ENCODE results near the gene NEK9.
"Not testable (repeated sequence)": the region's sequence is repeated elsewhere in the genome, so short reads cannot be mapped to it uniquely, and the experiment has no call there.

The NEK9 gene

DNA sequence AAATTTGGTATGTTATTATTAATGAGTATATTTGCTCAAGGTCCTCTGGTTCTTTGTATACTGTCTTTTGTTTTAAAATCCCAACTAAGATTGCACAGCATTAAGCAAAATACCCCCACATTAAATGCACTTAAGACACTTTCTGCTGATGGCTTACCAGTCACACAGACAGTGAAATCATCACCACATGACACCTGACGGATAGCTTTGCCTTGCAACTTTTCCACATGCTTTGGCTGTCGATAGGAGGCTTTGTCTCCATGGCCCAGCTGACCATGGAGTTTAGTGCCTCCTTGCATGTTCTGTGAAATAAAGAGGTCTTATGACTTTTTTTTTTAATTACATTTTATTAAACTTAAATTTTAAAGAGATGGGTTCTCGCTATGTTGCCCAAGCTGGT lies 19.7 kb downstream of the NEK9 start:
- DNase-seq (ENCODE audit: low read depth), result no peak

DNA sequence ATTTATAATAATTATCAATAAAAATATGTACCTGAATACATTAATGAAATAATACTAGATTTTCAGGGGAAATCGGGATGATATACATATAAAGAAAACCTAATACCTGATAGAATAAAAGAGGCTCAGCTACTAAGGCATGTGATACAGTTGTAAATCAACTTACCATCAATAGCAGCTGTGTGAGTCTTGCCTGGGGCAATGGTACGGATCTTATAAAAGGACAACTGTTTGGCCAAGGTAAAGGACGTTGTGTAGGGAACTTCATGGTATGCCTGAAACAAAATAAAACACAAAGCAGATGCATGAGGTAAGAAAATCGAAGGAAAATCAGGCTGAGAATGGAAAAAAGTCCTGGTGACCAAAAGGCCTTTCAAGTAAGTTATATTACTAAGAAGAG lies 25.4 kb downstream of the NEK9 start:
- no peak for DNase-seq (ENCODE audit: low read depth)

DNA sequence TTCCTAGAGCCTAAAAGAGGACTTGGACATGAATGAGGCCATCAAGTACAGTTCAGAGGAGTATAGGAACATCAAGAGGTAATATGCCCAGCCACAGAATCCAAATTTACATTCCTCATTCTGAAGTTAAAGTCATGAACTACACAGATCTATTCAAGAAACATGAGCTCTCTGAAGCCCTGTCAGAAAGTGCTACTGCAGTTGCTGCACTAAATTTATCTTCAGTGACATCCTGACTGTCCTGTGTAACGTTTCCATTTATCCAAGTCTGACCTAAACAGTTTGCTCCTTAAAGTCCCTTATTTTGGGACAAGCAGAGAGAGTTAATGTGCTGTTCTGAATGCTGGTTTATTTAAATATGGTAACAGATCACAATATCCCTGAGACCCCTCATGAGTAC lies 28.2 kb downstream of the NEK9 start:
- no peak for DNase-seq (ENCODE audit: low read depth)

DNA sequence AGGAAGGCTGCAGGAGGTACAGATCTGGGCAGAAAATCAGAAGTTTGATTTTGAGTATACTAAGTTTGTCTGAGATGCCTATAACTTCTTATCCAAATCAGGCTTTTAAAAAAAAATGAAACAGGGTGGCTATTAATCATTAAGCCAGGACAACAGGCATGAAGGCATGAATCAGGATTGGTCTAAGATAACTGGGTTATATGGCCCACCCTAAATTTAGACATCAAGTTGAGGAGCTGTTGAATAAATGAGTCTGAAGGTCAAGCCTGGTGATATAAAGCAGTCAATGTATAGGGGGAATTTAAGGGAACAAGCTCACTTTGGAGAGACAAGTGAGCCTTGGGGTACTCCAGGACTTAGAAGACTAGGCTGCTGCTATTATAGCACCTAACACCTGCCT lies 28.6 kb downstream of the NEK9 start:
- no peak for DNase-seq (ENCODE audit: low read depth)

DNA sequence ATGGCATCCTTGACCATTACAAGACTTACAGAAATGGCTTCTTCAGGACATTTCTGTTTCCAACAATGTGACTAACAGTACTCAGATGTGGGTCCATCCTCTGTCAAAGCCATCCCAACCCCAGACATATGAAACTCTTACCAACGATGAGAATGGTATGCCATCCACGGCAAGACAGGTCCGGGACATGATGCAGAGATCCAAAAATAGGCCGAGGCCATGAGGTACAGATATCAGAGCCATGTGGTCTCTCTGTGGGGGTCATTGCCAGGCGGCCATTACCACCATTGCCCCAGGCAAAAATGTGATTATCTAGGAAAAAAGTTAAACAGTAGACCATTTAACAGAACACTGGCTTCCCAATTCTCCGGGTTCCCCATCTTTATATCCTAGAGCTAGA lies 29.9 kb downstream of the NEK9 start:
- DNase-seq (ENCODE audit: low read depth), result no peak

DNA sequence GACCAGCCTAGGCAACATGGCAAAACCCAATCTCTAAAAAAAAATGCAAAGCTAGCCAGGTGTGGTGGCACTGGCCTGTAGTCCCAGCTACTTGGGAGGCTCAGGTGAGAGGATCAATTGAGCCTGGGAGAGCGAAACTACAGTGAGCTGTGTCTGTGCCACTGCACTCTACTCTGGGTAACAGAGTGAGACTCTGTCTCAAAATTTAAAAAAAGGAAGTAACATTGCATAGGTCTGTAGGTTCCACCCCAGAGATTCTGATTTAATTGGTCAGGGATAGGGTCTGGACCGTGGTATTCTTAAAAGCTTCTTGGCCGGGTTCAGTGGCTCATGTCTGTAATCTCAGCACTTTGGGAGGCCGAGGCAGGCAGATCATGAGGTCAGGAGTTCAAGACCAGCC lies 31.2 kb downstream of the NEK9 start:
- no peak for DNase-seq (ENCODE audit: low read depth)

DNA sequence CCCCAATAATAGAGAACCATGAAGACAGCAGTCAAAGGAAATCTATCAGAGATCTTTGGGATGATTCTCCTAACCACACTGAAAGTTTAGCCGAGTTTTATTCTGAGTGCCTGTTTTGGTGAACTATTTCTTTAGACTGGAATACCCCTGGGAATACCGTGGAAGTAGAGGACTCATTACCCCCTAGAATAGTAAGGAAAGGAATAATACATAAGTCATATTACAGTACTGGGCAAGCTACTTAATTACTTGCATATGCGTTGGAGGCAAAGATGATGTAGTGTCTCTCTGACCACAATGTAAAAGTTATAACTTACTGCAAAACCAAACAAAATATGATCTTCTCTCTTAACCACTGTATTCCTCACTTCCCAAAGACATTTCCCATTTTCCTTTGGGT lies 32.0 kb downstream of the NEK9 start:
- no peak for DNase-seq (ENCODE audit: low read depth)

DNA sequence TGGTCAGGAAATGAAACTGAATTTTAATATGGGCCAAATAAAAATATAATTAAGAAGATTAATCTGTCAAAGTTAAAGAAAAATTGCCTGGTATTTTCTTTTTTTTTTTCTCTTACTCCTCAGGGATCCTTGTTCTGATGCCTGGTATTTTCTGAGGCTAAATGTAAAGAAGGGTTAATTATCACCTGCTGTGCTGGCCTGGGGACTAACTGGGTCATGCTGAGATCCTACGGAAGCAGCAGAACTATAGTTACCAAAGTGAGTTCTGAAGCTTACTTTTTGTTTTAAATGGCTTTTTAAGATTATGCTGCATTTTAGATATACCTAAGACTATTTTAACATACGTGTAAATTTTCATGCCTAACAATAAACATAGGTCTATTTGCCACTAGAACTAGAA lies 34.1 kb downstream of the NEK9 start:
- no peak for DNase-seq (ENCODE audit: low read depth)

DNA sequence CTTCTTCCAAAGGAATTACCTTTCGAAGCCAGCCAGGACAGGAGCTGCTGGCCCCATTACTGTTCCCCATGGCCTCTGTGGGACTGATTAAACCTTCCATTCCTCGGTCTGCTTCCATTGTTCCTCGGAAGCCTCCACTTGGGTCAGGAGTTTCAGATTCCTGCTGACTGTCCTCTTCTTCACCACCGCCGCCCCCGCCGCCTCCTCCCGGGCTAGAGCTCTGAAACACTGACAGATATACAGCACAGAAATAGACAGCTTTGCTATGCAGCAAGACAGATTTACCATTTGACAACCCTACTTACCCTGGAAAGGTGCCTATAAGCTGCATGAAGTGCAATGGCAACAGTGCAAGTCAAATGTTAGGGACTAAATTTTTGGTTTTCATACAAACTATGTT lies 35.6 kb downstream of the NEK9 start:
- DNase-seq (ENCODE audit: low read depth), result no peak

DNA sequence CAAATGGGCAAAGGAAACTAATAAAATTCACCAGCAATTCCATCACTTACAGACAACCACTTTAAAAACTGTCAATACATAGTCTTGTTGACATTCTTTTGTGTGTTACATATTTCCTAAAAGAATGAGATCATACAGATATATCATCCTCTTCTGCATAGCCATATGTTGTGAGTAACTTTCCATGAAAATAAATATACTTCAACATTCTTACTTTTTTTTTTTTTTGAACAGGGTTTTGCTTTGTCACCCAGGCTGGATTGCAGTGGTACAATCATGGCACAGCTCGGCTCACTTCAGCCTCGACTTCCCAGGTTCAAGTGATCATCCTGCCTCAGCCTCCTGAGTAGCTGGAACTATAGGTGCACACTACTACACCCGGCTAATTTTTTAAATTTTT lies 36.5 kb downstream of the NEK9 start:
- DNase-seq (ENCODE audit: low read depth), result peak; percentile 25

DNA sequence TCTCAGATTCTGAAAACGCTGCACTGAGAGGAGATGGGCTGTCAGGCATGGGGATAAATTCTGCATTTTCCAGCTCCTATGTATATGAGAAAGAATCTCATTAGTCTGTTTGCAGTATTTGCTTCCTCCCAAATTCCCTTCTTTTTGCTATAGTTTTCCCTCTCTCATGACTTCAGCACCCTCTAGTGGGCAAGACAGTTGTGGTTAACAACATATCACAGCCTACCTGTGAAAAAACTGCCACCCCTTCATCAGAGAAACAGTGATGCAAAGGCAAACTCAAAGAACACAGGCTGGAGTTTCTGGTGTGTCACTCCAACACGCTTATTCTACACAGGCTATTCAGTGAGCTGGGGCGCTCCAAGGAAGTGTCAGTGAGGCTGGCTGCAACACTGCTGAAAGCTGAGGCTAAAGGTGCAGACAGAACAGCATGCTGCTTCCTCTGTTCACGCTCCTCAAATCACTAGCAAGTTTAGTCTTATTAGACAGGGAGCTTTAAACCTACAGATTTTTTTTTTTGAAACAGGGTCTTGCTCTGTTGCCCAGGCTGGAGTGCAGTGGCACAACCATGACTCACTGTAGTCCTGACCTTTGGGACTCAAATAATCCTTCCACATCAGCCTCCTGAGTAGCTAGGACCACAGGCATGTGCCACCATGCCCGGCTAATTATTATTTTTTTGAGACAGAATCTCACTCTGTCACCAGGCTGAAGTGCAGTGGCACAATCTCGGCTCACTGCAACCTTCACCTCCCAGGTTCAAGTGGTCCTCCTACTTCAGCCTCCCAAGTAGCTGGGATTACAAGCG lies 38.1 kb downstream of the NEK9 start:
- DNase-seq (ENCODE audit: low read depth), result peak; percentile 46

DNA sequence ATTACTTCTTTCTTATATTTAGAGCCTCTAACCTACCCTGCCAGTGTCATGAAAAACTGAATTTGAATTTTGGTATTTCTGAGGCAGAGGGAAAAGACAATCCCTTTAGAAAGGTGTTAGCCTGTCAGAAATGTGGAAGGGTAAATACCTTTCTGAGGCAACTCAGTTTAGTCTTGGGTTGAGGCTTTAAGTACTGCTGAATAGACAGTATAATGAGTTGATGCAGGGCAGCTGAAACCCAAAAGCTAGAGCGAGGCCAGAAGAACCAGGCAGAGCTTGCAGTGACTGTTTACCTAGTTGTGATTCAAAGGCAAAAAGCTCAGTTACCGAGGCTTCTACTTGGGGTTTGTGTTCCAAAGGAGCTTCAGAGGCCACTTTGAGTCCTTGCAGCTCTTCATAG lies 38.7 kb downstream of the NEK9 start:
- no peak for DNase-seq (ENCODE audit: low read depth)

DNA sequence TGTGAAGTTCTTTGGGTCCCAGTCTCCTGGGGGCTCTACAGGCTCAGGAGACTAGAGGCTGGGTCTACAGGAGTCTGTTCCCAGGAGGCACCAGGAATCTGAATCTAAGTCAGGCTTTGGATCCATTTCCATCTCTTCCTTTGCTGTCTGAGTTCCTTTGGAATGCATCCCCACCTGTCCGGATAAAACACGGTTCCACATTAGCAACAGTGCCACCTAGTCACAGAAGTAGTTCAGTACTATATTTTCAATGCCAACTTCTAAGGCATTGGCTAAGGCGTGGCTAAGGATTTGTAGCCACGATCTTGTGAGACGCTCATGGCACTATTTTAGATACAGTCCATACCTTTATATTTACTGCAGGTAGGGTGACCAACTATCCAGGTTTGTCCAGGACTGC lies 42.3 kb downstream of the NEK9 start:
- no peak for DNase-seq (ENCODE audit: low read depth)

DNA sequence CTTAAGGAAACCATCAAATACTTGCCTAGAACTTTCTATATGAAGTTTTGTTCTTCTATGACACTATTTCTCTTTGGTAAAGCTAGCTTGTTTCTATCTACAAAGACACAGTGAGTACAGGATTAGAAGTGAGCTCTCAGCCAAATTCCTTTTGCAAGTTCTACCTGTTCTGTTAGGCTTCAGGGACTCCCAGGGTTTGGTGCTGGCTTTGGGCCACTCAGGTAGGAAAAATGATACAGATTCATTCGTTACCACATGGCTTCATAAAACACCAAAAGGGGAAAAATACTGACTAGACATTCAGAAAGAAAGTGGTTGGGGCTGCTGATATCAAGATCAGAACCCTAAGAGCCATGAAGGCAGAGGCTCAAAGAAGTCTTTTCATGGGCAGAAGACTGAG lies 43.6 kb downstream of the NEK9 start:
- DNase-seq (ENCODE audit: low read depth), result no peak

DNA sequence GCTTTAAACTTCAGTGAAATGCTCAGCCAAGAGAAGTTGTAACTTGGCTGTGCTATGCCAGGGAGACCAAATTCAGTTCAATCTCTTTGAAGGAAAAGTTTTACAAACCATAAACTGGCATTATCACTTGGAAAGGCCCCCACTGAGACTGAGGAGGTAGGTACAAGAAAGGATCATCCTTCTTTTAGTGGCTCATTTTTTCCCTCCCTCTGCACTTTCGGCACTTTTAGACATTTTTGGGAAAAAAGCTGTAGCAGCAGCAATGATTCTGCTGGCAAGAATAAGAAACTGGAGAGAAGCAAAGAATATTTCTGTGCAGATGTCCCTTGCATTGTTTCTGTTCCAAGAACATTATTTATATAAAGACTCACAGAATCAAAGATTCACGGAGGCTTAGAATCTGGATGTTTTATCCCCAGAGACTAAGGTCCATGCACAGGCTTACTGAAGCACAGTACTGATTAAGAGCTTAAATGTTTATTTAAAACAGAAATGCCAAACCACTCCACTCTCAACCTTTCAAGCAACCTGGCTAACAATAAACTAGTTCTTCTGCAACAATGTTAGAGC lies 45.1 kb downstream of the NEK9 start:
- no peak for DNase-seq (ENCODE audit: low read depth)

DNA sequence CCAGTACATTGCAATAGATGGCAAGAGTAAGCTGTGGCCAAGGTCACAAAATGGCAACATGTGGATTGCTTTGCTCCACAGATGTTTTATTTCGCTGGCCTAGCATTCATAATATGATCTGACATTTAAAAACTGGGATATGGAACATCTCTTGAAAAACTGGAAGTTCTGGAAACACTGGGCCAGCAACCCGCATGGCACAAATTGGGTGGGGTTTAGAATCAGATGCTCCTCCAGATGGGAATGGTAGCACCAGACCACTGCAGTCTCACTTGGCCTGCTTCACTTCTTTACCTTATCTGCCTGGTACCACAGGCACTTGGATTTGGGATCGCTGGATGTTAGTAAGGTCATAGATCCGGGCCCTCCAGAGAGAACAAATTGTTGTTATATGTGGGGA lies 47.3 kb downstream of the NEK9 start:
- no peak for DNase-seq (ENCODE audit: low read depth)

DNA sequence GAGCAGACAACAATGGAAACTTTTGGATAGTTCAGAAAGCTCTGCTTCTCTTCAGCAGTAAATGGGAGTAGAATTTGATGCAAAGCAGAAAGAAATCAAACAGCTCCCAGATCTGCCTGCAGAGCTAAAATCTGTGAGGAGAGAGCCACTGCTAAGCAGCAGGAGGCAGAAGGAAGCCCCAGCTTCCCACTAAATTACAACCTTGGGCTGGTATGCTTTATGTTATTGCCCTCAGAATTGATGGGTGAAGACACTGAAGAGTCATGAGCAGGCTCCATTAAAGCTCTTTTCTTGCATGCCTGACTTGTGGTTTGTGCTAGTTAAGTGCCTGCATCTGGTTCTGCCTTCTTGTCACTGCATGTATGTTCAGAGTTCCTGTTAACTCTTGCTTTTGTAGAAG lies 49.1 kb downstream of the NEK9 start:
- DNase-seq (ENCODE audit: low read depth), result no peak

DNA sequence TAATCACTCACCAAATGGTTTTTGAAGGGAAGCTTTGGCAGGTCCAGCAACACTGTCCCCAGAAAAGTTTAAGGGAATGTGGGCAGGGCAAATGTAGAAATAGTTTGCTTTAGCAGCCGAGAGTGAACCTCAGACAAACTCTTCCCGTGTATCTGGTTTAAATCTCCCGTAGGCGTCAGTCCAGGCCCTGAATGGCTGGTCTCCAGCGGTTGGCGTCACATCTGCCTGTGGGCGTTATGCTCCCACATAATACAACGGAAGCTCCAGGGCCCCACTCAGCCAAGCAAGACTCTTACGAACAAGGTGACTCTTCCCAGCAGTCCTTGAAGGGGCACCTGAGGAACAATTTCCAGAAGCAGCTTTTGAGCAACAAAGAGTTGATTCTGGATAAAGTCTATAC lies 56.5 kb downstream of the NEK9 start:
- DNase-seq (ENCODE audit: low read depth), result peak; percentile 19

DNA sequence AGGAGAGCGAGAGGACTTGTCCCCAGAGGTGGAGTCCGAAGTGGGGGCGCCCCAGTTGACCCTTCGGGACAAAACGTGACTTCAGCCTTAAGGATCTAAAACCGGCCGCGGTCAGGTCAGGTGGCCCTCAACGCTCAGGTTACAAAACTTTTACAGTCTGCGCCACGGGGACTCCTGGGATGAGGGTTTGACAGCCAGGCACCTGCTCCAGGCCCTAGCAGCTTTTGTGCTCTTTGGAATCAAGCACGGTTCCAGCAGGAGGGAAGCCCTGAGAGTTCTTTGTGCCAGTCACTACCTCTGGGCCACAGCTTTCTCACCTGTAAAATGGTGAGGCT lies 57.1 kb downstream of the NEK9 start:
- DNase-seq (ENCODE audit: low read depth), result no peak

DNA sequence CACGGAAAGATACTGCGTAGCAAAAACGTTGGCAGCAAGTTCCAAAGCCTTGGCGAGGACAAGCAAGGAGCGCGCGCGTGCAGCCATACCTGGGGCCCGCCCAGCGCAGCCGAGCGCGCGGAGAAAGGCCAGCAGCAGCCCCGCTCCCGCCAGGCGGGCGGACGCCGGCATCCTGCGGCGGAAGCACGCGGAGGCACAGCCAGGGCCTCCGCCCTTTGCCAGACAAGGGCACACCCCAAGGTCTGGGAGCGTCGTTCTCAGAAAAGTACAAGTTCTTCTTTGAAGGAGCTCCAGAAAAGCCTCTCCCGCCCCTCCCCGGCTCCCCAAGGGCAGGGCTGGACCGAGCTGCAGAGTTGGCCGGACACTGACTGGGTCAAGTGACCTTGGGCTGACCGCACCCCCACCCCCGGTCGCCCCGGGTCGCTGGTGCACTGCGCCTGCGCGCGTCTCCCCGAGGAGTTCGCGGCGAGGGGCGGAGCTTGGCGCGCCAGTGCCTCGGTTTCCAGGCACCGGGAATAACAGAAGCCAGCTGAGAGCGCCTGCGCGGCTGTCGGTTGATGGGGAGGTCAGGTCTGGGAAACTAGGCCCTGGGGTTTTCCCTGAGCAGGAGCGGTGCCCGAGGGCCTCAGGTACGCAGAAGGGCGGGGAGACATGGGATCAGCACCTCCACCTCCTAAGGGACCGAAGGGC lies 57.6 kb downstream of the NEK9 start, which contains the start of gene ZC2HC1C:
Gene ZC2HC1C (plus strand): TSS at position 521 of the 690 bp plus-strand sequence. CDS start 933 bp downstream, outside the sequence.
- DNase-seq (ENCODE audit: low read depth), result peak; percentile 83

DNA sequence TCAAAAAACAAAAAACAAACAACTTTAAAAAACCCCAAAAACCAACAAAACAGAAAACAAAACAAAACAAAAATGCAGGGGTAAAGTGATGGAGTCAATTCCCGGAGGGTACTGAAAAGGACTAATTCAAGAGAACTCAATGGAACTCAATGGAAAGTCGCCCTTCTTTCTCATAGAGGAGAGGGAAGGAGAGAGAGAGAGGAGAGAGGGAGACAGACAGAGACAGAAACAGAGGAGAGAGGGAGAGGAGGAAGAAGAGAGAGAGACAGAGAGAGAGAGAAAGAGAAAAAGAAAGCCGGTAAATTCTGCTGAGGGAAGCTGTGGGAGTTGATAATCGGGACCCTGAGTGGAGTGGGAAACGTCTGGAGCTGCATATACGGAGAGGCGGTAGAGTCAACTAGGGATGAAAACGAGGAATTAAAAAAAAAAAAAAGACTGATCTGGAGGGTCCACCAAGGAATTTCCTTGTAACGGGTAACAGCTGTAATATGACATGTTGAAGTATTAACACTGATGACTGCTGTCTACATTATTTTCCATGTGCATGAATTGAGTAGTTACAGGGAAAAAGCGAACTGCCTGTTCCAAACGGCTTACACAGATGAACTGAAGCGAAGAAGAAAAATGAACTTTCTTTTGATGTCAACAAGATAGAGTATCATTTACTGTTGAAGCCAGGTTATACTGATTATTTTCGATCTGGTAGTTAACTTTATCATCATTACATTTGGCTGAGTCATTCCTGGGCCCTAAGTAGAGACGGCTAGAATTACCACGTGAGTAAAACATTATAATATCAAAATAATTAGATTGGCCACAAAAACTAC lies 58.3 kb downstream of the NEK9 start:
- DNase-seq (ENCODE audit: low read depth), result no peak

DNA sequence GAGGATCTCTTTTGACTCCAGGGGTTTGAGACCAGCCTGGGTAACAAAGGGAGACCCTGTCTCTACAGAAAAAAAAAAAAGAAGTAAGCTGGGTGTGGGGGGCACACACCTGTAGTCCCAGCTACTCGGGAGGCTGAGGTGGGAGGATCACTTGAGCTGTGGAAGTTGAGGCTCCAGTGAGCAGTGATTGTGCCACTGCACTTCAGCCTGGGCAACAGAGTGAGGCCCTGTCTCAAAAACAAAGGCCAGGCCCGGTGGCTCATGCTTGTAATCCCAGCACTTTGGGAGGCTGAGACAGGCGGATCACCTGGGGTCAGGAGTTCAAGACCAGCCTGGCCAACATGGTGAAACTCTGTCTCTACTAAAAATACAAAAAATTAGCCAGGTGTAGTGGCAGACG lies 59.1 kb downstream of the NEK9 start:
- DNase-seq (ENCODE audit: low read depth), result not testable (repeated sequence)

DNA sequence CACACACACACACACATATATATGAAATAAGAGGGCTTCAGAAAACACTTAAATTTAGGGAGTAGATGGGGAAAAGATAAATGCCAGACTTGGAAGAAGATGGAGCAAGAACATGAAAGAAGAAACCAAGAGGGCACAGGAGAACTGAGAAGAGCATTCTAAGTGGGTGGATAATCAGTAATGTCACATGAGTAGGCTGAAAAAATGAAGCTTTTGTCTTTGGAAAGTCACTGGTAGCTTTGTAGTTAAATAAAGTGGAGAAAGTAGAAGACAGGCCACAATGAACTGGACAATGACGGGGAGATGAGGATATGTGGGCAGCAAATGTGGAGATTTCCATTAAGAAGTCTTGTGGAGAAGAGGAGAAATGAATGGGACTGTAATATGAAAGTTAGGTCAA lies 59.6 kb downstream of the NEK9 start:
- no peak for DNase-seq (ENCODE audit: low read depth)

All from iris pigment epithelial cell (primary cell).